Measurements from ENCODE around the gene MCU.
"Not testable (repeated sequence)": the region's sequence is repeated elsewhere in the genome, so short reads cannot be mapped to it uniquely, and the experiment has no call there.

The MCU gene

GRCh38 chr10:72687035-72687434 lies 4.9 kb upstream of the MCU start:
- DNase-seq = no peak

- DNase-seq = peak; percentile 87
Observed at GRCh38 chr10:72688208-72688651, 3.7 kb upstream of the MCU start.

- no peak for DNase-seq
Observed at GRCh38 chr10:72689660-72690059, 2.3 kb upstream of the MCU start.

GRCh38 chr10:72690071-72690755 lies 1.7 kb upstream of the MCU start:
- DNase-seq = no peak

- DNase-seq = no peak
Observed at GRCh38 chr10:72691470-72691862, 477 bp upstream of the MCU start.

GRCh38 chr10:72692744-72692993 lies 726 bp downstream of the MCU start:
- DNase-seq = no peak

GRCh38 chr10:72692994-72693781 lies 1.2 kb downstream of the MCU start:
- DNase-seq = peak; percentile 48

GRCh38 chr10:72694476-72695369 lies 2.8 kb downstream of the MCU start:
- DNase-seq = peak; percentile 68

- no peak for DNase-seq
Observed at GRCh38 chr10:72695496-72695895, 3.6 kb downstream of the MCU start.

GRCh38 chr10:72697716-72698115 lies 5.8 kb downstream of the MCU start:
- DNase-seq = peak; percentile 50

GRCh38 chr10:72702465-72702864 lies 10.5 kb downstream of the MCU start:
- not testable (repeated sequence) for DNase-seq

- DNase-seq = peak; percentile 71
Observed at GRCh38 chr10:72702868-72703581, 11.1 kb downstream of the MCU start.

- DNase-seq = no peak
Observed at GRCh38 chr10:72704117-72704516, 12.2 kb downstream of the MCU start.

GRCh38 chr10:72709041-72709440 lies 17.1 kb downstream of the MCU start:
- DNase-seq = peak; percentile 74

- DNase-seq = peak; percentile 95
Observed at GRCh38 chr10:72712136-72712535, 20.2 kb downstream of the MCU start.

GRCh38 chr10:72719941-72720592 lies 28.1 kb downstream of the MCU start:
- no peak for DNase-seq

GRCh38 chr10:72720814-72721660 lies 29.1 kb downstream of the MCU start:
- DNase-seq = no peak

GRCh38 chr10:72727130-72727529 lies 35.2 kb downstream of the MCU start:
- DNase-seq = peak; percentile 65

GRCh38 chr10:72728462-72728861 lies 36.5 kb downstream of the MCU start:
- DNase-seq = no peak

- peak; percentile 41 for DNase-seq
Observed at GRCh38 chr10:72729528-72729927, 37.6 kb downstream of the MCU start.

GRCh38 chr10:72730479-72730878 lies 38.5 kb downstream of the MCU start:
- DNase-seq = peak; percentile 94

Measured in fibroblast of skin of scalp (primary cell).